HG02970 (cell line): ENCODE data around the gene DOK6.

Experiments
- ATAC-seq: cut with Tn5 transposase; IDR thresholded peaks from one replicate; pipeline ENCODE4 v1.9.1; 2021; ENCODE audit warnings: mild to moderate bottlenecking, moderate library complexity, moderate number of reproducible peaks; ENCODE audit not compliant: unreplicated experiment, low FRiP score

Gene DOK6

GRCh38 chr18:69674292-69674877 lies 273.7 kb downstream of the DOK6 start:
- ATAC-seq, result no peak

DNA sequence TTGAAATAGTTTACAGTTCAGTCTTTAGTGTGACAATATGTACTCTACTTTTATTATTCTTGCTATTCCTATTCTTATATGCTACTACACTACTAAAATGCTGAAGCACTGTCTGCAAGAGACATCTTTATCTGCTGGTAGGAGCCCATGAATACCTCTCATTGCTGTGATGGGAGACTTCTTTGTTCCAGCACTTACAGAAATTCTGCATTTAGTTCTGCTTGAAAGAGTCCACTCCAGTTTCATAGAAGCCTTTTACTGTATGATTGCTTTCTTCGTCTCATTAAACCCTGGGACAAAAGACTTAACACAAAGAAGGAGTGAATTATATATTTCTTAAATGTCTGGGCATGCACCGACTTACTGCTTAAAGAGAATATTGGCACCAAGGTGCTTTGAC lies 274.3 kb downstream of the DOK6 start:
- no peak for ATAC-seq

DNA sequence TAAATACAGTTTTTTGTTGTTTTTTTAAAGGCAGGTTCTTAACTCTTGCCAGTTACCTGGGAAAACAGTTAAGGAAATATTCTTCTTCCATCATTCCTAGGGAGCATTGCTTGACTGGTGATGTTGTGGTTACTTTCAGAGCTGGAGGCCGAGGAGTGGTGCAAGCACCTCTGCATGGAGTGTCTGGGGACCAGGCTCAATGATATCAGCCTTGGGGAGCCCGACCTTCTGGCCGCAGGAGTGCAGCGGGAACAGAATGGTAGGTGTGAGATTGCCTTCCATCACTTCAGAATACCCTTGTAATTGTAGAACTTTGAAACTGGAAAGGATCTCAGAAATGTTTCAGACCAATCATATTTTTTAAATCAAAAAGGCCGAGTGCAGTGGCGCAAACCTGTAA lies 276.9 kb downstream of the DOK6 start:
- no peak for ATAC-seq

DNA sequence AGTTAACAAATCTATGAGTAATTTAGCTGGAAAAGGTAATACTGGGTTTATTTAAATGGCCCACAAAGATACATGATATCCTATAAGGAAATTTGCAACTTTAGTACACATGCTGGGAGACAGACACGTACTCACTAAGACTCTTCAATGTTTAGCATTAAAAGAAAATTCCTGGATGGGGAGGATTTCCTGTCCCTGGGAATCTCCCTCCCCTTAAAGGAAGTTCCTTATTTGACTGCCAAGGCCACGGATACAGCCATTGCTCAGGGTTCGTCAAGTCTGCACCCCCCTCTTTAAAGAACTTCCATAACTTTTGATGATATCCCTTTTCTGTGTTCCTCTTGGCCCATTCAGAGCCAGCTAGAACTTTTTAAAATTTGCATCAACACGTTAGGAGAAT lies 279.4 kb downstream of the DOK6 start:
- no peak for ATAC-seq

- no peak for ATAC-seq
Measured at GRCh38 chr18:69683176-69683575, 282.5 kb downstream of the DOK6 start.

DNA sequence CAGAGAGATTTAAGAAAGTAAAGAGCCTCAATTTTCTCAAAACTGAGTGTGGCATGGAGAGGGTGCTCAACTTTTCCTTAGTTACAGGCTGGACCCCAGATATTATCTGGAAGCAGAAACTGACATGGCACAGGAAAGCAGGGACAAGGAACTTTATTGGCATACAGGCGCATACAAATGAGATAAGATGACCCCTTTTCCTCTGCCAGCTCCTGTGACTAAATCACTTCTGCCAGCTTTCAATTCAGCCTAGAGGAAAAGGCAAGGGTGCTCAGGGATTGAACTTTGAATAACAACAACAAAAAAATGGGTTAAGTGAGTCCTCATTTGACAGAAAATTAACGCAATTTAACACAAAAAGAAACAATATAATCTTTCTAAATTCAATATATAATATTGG lies 284.1 kb downstream of the DOK6 start:
- no peak for ATAC-seq

GRCh38 chr18:69686861-69687260 lies 286.2 kb downstream of the DOK6 start:
- ATAC-seq, result no peak

GRCh38 chr18:69689121-69689759 lies 288.6 kb downstream of the DOK6 start:
- ATAC-seq, result no peak

- ATAC-seq, result no peak
Measured at GRCh38 chr18:69691008-69691760, 290.5 kb downstream of the DOK6 start.

- no peak for ATAC-seq
Measured at GRCh38 chr18:69697069-69697468, 296.4 kb downstream of the DOK6 start.

GRCh38 chr18:69697689-69698088 lies 297.0 kb downstream of the DOK6 start:
- ATAC-seq, result no peak

GRCh38 chr18:69701305-69701704 lies 300.6 kb downstream of the DOK6 start:
- ATAC-seq, result no peak

GRCh38 chr18:69703461-69703860 lies 302.8 kb downstream of the DOK6 start:
- ATAC-seq, result no peak

GRCh38 chr18:69705987-69706386 lies 305.3 kb downstream of the DOK6 start:
- no peak for ATAC-seq

DNA sequence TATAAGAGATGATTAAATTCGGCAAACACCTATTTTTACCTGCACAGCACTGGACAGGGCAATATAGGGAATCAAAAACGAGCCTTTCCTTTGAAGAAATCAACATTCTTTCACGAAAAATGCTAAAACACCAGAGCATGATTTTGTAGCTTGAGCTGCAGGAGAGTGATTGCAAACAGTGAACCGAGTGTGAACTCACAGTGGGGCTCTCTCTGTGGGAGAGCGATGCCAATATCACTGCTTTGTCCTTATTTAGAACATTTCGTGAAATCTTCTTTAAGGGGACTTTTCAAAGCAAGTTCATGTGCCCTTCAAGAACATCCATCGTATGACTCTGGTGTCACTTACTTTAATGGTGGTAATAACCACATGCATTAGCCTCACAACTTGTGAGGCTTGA lies 308.2 kb downstream of the DOK6 start:
- no peak for ATAC-seq

DNA sequence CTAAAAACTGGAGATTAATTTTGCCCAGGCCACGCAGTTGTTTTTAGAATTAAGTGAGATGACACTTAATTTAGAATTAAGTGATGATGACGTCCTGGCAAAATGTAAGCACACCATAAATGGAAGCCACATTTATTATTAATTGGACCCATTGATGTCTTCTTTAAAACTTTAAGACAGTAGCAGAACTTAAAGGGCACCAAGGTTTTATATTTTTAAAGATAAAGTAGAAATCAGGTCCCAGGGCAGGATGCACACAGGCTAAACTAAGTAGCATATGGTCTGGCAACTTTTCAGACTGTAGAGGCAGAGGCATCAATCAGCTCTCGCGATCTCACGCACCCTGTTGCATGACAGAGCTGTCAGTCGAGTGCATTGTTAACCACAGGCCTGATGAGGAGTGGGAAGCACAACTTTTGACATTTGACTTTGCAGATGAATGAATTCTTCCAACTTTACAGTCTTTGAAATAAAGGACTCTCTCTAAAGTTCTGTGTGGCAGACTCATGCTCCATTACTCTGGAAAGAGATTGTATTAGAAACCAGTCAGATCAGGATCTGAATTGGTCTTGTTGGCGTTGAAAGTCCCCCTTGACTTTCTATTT lies 314.6 kb downstream of the DOK6 start:
- no peak for ATAC-seq

DNA sequence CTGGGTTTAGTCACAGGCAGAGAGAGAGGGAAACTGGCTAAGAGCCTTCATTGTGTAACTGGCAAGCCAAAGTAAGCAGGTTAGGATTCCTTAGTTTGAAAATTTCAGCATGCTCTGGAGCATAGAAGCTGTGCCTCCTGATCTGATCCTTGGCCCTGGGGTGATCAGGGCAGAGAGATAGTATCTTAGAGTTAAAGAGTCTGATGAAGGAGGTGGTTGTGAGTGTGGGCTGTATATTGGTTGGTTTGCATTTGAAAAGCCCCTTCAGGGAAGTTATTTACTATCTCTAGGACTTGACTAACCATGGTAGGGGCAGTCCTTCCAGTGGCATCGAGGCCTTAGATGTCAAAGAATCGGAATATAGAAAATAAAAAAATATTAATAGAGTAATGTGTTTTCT lies 316.9 kb downstream of the DOK6 start:
- ATAC-seq, result no peak

DNA sequence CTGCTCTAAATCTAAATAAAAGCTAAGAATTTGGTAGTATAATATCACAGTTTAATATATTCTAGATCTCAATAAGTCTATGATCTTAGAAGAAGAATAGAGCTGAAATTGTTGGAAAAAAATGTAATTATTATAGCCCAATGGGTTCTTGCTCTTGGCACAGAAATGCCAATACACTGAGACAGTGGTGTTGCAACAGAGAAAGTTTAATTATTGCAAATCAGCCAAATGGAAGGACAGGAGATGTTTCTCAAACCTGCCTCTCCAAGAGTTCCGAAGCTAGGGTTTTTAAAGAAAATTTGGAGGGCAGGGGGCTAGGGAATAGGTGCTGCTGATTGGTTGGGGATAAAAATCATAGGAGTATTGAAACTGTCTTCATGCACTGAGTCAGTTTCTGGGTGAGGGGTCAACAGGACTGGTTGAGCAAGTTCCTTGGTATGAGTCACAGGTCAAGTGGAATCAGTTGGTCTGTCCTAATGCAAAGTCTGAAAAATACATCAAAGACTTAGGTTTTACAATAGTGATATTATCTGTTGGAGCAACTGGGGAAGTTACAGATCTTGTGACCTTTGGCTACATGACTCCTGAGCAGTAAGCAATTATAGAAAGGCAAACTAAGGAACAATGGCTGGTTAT lies 318.3 kb downstream of the DOK6 start:
- ATAC-seq, result no peak

- ATAC-seq, result no peak
Measured at GRCh38 chr18:69720422-69720821, 319.7 kb downstream of the DOK6 start.

DNA sequence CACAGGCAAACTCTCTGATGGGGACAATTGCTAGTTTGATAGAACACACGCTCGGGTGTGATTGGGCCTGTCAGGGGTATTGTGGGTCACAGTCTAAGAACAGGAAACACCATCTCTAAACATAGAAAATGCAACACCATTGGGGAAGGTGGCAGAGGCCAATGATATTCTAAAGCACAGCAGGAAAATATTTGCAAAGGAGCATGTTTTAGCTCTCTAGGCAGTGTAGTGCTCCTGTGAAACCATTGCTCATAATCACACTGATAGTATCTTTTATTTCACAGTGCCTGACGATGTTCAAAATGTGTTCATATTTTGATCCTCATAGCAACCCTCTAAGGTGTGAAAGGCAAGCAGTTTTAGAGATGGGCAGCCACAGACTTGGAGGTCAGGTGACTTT lies 322.7 kb downstream of the DOK6 start:
- ATAC-seq, result no peak

DNA sequence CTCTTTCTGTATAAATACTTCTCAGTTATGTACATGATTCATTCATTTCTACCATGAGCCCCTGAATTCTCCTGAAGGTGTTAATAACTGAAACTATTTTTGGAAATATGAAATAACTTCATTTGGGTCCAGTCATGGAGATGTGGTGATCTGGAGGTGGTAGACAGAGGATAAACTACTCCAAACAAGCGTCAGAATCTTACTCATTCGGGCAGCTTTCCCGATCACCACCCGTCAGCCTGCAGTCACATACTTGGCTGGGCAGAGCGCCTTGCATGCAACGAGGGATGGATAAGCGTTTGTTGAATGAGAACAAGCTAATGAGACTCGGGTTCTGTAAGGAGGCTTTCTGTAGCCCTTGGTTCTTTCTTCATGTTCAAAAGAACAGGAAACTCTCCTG lies 324.3 kb downstream of the DOK6 start:
- ATAC-seq, result no peak
